PFSK-1 (cell line): ENCODE measurements around the gene VCL.
A peak's percentile ranks its signal among the peaks of the same experiment; 100 is the strongest.

Experiments used
- FOXP2 ChIP-seq: optimal IDR thresholded peaks from 2 replicates; pipeline ENCODE3; 2011; ENCODE audit warnings: borderline replicate concordance, control low read depth, inconsistent platforms; ENCODE audit not compliant: insufficient read depth; ENCODE audit errors: extremely low read length, extremely low read depth
- POLR2AphosphoS5 ChIP-seq: IDR thresholded peaks from 2 replicates; pipeline ENCODE4 v1.6.1; 2012; ENCODE audit warnings: low read depth, mild to moderate bottlenecking, control low read depth, low read length, moderate library complexity
- SIN3A ChIP-seq: IDR thresholded peaks from 2 replicates; pipeline ENCODE4 v1.6.1; 2012; ENCODE audit warnings: mild to moderate bottlenecking, low read length, moderate library complexity, borderline replicate concordance; ENCODE audit not compliant: insufficient read depth
- TAF1 ChIP-seq: IDR thresholded peaks from 2 replicates; pipeline ENCODE4 v1.6.1; 2012; ENCODE audit warnings: low read length, control low read depth, borderline replicate concordance; ENCODE audit not compliant: insufficient read depth
- TF ChIP-seq, protein P1 (sequence below), 2 experiments: IDR thresholded peaks; 2 replicates each; pipeline versions ENCODE4 v1.6.1 to v1.8.0; 2011 to 2012; ENCODE audit warnings: low read depth in 2 of 2, low read length in 2 of 2, control low read depth in 1 of 2, inconsistent platforms in 1 of 2, mild to moderate bottlenecking in 1 of 2, moderate library complexity in 1 of 2; ENCODE audit not compliant: insufficient read depth in 1 of 2

VCL gene

DNA sequence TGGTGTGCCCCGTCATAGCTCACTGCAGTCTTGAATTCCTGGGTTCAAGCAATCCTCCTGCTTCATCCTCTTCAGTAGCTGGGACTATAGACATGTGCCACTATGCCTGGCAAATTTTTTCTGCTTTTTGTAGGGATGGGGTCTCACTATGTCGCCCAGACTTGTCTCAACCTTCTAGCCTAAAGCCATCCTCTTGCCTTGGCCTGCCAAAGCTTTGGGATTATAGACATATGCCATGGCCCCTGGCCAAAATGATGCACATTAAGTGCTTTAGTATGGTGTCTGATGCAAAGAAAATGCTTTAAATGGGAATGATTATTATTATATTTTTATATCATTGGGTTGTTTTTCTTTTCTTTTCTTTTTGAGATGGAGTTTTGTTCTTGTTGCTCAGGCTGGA lies 33.2 kb upstream of the VCL start:
- no peak for TF ChIP-seq TAF1
- TF ChIP-seq, protein P1, sequence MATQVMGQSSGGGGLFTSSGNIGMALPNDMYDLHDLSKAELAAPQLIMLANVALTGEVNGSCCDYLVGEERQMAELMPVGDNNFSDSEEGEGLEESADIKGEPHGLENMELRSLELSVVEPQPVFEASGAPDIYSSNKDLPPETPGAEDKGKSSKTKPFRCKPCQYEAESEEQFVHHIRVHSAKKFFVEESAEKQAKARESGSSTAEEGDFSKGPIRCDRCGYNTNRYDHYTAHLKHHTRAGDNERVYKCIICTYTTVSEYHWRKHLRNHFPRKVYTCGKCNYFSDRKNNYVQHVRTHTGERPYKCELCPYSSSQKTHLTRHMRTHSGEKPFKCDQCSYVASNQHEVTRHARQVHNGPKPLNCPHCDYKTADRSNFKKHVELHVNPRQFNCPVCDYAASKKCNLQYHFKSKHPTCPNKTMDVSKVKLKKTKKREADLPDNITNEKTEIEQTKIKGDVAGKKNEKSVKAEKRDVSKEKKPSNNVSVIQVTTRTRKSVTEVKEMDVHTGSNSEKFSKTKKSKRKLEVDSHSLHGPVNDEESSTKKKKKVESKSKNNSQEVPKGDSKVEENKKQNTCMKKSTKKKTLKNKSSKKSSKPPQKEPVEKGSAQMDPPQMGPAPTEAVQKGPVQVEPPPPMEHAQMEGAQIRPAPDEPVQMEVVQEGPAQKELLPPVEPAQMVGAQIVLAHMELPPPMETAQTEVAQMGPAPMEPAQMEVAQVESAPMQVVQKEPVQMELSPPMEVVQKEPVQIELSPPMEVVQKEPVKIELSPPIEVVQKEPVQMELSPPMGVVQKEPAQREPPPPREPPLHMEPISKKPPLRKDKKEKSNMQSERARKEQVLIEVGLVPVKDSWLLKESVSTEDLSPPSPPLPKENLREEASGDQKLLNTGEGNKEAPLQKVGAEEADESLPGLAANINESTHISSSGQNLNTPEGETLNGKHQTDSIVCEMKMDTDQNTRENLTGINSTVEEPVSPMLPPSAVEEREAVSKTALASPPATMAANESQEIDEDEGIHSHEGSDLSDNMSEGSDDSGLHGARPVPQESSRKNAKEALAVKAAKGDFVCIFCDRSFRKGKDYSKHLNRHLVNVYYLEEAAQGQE (IDR thresholded peaks at IDR 0.05; ENCODE audit: insufficient read depth in 1 of 2, low read depth in 2 of 2, low read length in 2 of 2), result no peak
- no peak for TF ChIP-seq SIN3A
- TF ChIP-seq POLR2AphosphoS5, result no peak
- no peak for TF ChIP-seq FOXP2

DNA sequence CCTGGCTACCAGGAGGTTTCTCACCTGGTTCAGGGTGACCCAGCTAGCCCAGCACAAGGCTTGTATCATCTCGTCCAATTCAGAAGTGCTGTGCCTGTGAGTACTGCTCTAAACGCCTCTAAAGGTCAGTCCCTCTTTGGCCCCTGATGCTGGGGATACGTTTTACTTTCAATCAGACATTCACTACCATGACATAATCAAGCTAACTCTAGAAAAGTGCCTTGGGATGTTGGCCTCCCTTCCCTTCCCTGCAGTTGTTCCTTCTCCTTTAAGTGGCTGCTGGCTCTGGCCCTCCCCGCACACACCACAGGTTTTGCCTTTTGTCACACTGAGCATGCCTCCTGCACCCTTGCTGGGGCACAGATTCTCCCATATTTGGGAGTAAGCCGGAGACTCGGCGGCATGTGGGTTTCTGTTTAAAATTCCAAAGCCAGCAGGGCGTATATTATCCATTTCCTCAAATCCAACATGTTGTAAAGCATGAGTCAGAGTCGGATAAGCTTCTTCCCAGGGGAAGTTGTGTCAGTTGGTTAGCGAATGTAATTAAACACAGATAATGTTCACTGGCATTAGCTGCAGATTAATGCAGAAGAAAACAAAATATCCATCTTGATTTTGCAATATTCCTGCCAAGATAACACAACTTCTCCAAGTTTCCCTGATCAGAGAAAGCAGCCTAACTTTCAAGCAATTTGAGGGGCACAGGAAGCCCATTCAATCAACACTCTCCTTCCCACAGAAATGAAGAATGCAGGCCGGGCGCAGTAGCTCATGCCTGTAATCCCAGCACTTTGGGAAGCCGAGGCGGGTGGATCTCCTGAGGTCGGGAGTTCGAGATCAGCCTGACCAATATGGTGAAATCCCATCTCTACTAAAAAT lies 31.8 kb upstream of the VCL start:
- 0 out of 2 replicates have a peak, but pooled peaks have one; percentile 76 for TF ChIP-seq SIN3A
- TF ChIP-seq, protein P1 (IDR thresholded peaks at IDR 0.05; ENCODE audit: insufficient read depth in 1 of 2, low read depth in 2 of 2, low read length in 2 of 2), result 0 out of 4 replicates have a peak, but pooled peaks of 1 of the 2 experiments have one; percentile 31
- no peak for TF ChIP-seq POLR2AphosphoS5

DNA sequence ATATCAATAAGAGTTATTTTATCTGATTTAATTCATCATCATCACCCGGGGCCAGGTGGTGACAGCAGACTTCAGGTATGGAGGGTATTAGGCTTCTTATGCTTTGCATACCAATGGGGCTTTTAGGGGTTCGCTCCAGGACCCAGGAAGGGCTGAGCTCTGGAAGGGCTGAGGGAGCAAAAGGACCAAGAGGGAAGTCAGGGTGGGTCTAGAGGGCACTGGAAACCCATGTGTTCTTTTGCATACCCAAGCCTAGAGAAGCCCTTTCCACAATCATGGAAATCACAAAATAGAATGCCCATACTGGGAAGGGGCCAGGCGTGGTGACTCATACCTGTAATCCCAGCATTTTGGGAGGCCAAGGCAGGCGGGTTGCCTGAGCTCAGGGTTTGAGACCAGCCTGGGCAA lies 30.9 kb upstream of the VCL start:
- TF ChIP-seq FOXP2, result no peak
- no peak for TF ChIP-seq SIN3A
- no peak for TF ChIP-seq TAF1
- TF ChIP-seq, protein P1 (IDR thresholded peaks at IDR 0.05; ENCODE audit: insufficient read depth in 1 of 2, low read depth in 2 of 2, low read length in 2 of 2), result no peak
- no peak for TF ChIP-seq POLR2AphosphoS5

DNA sequence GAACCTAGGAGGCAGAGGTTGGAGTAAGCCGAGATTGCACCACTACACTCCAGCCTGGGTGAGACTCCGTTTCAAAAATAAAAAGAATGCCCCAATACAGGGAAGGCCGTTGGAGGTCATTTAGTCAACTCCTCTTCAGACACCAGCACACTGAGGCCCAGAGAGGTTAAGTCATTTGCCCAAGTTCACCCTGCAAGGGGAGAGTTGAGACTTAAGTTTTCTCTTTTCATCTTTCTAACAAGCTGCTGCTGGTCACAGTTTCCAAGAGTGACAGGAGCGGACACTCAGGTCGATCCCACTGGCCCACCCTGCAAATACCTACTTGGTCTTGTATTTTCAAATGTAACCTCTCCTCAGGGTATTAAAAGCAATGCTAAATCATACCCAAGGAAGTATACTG lies 30.4 kb upstream of the VCL start:
- TF ChIP-seq POLR2AphosphoS5, result no peak
- no peak for TF ChIP-seq SIN3A
- TF ChIP-seq, protein P1 (IDR thresholded peaks at IDR 0.05; ENCODE audit: insufficient read depth in 1 of 2, low read depth in 2 of 2, low read length in 2 of 2), result no peak
- no peak for TF ChIP-seq FOXP2
- no peak for TF ChIP-seq TAF1
